Mesendoderm (in vitro differentiated cells): ENCODE data around the gene PLCL1.

Source experiments
- DNase-seq: peaks from one replicate; pipeline ENCODE4 v3.0.0; 2013
- H2AK5ac ChIP-seq: 2 replicates; pipeline ENCODE4 v1.6.1; 2013; ENCODE audit warnings: low read length, inconsistent platforms
- H2BK120ac ChIP-seq: 2 replicates; pipeline ENCODE4 v1.6.1; 2013; ENCODE audit warnings: low read depth, mild to moderate bottlenecking, low read length, moderate library complexity, mixed read lengths
- H2BK15ac ChIP-seq: replicated peaks from 2 replicates; pipeline ENCODE4 v1.6.1; 2013; ENCODE audit warnings: low read depth, mild to moderate bottlenecking, moderate library complexity
- H2BK5ac ChIP-seq: 2 replicates; pipeline ENCODE4 v1.6.1; 2013; ENCODE audit warnings: low read length, inconsistent platforms
- H3K18ac ChIP-seq: 2 replicates; pipeline ENCODE4 v1.6.1; 2013; ENCODE audit warnings: mild to moderate bottlenecking, low read length, mixed read lengths
- H3K23ac ChIP-seq: one replicate; pipeline ENCODE4 v1.6.1; 2013; ENCODE audit warnings: low read length
- H3K27ac ChIP-seq: 2 replicates; pipeline ENCODE4 v1.5.1; 2013; ENCODE audit warnings: low read depth, mild to moderate bottlenecking, inconsistent platforms, low read length, moderate library complexity
- H3K27me3 ChIP-seq: 2 replicates; pipeline ENCODE4 v1.6.1; 2013; ENCODE audit warnings: low read length, control low read depth, mild to moderate bottlenecking, inconsistent platforms; ENCODE audit not compliant: insufficient read depth, poor library complexity
- H3K36me3 ChIP-seq: 2 replicates; pipeline ENCODE4 v1.6.1; 2013; ENCODE audit warnings: low read length, inconsistent platforms; ENCODE audit not compliant: control insufficient read depth, insufficient read depth
- H3K4ac ChIP-seq: one replicate; pipeline ENCODE4 v1.6.1; 2013; ENCODE audit warnings: low read depth, mild to moderate bottlenecking, low read length, moderate library complexity
- H3K4me1 ChIP-seq: 2 replicates; pipeline ENCODE4 v1.6.1; 2013; ENCODE audit warnings: low read depth, low read length, inconsistent platforms; ENCODE audit not compliant: control insufficient read depth
- H3K4me2 ChIP-seq: 2 replicates; pipeline ENCODE4 v1.6.1; 2013; ENCODE audit warnings: low read length
- H3K4me3 ChIP-seq: 2 replicates; pipeline ENCODE4 v1.5.1; 2013; ENCODE audit warnings: mild to moderate bottlenecking, low read length
- H3K56ac ChIP-seq: one replicate; pipeline ENCODE4 v1.6.1; 2013; ENCODE audit warnings: low read length
- H3K79me1 ChIP-seq: 2 replicates; pipeline ENCODE4 v1.6.1; 2013; ENCODE audit warnings: low read length, inconsistent platforms
- H3K79me2 ChIP-seq: 2 replicates; pipeline ENCODE4 v1.6.1; 2013; ENCODE audit warnings: mild to moderate bottlenecking, low read length; ENCODE audit not compliant: control insufficient read depth, insufficient read depth
- H3K9ac ChIP-seq: 2 replicates; pipeline ENCODE4 v1.6.1; 2013; ENCODE audit warnings: low read length, inconsistent platforms
- H4K5ac ChIP-seq: one replicate; pipeline ENCODE4 v1.6.1; 2013; ENCODE audit warnings: low read length
- H4K8ac ChIP-seq: one replicate; pipeline ENCODE4 v1.6.1; 2013; ENCODE audit warnings: low read depth, mild to moderate bottlenecking, control low read depth, low read length, moderate library complexity
- WGBS: extraction: QIAGEN DNeasy Blood & Tissue Kit; methylation state at CpG from one replicate; pipeline ENCODE4 v1.1.7; 2013; ENCODE audit warnings: low lambda C conversion rate, missing lambda C conversion rate; ENCODE audit not compliant: insufficient coverage; ENCODE audit errors: extremely low coverage; 5-methylcytosine and 5-hydroxymethylcytosine counted together

The PLCL1 gene

DNA sequence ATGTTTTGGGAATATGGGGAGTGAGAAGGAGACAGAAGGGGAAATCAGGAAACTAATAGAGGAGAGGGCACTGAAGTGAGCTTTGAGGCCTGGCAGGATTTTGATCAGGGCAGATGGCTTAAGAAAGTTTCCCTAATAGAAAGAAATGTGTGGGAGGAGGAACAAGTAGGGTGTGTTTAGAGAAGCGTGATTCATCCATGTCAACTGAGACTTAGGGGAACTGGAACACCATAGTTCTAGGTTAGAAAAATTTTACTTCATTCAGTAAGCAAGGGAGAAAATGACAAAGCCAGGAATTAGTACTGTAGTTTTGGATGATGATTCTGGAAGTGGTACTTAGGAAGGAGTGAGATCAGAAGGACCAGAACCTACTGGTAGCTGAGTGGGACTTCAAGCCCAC lies 296.0 kb downstream of the PLCL1 start:
- Histone ChIP-seq H3K4me3 (no peak overlapping the region), H2BK15ac (no peak overlapping the region), H2BK5ac (peak overlapping the region; percentile 33), H2AK5ac (no peak overlapping the region), H3K79me1 (no peaks in the 10 kb centered on the region), H3K36me3 (no peaks in the 10 kb centered on the region), H3K79me2 (no peaks in the 10 kb centered on the region), H3K4ac (no peak overlapping the region), H3K4me2 (no peak overlapping the region), H4K5ac (no peak overlapping the region), H3K56ac (peak overlapping the region; percentile 30), H3K9ac (no peak overlapping the region), H3K18ac (no peak overlapping the region), H3K23ac (no peak overlapping the region), H3K4me1 (no peaks in the 10 kb centered on the region), H4K8ac (no peak overlapping the region), H3K27ac (no peak overlapping the region), H3K27me3 (no peaks in the 10 kb centered on the region), H2BK120ac (no peak overlapping the region)
- no peak for DNase-seq
- WGBS: no CpG with 5 or more reads among the region's 1 CpG

GRCh38 chr2:198101688-198102087 lies 297.3 kb downstream of the PLCL1 start:
- no peak overlapping the region for H4K8ac ChIP-seq
- no peak overlapping the region for H2BK5ac ChIP-seq
- no peak overlapping the region for H3K9ac ChIP-seq
- no peaks in the 10 kb centered on the region for H3K27me3 ChIP-seq
- H3K79me2 ChIP-seq: no peaks in the 10 kb centered on the region
- no peak overlapping the region for H3K4me2 ChIP-seq
- no peak overlapping the region for H3K27ac ChIP-seq
- no peak overlapping the region for H4K5ac ChIP-seq
- H3K36me3 ChIP-seq: no peaks in the 10 kb centered on the region
- H2AK5ac ChIP-seq: no peak overlapping the region
- H2BK120ac ChIP-seq: no peak overlapping the region
- no peak overlapping the region for H2BK15ac ChIP-seq
- H3K18ac ChIP-seq: no peak overlapping the region
- H3K4me1 ChIP-seq: no peaks in the 10 kb centered on the region
- no CpG with 5 or more reads among the region's 3 CpGs for WGBS
- no peak overlapping the region for H3K56ac ChIP-seq
- no peak overlapping the region for H3K4ac ChIP-seq
- no peak overlapping the region for H3K23ac ChIP-seq
- DNase-seq: no peak
- H3K79me1 ChIP-seq: no peaks in the 10 kb centered on the region
- H3K4me3 ChIP-seq: no peak overlapping the region

DNA sequence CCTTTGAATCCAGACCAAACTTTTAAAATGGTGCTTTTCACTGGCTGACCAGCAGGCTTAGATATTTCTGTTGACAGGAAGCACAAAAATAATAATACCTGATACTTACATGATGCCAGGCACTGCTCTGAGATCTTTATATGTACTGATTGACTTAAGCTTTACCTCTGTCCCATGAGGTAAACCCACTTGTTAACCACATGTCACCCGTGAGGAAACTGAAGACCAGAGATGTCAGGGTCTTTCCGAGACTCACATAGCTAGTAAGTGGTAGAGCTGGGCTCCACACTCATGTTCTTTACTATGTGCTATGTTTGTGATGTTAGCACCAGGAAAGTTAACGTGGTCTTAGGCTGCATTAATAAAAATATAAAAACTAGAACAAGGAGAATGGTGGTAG lies 297.7 kb downstream of the PLCL1 start:
- no peak overlapping the region for H3K4me2 ChIP-seq
- H4K5ac ChIP-seq: no peak overlapping the region
- WGBS: no CpG with 5 or more reads among the region's 3 CpGs
- no peaks in the 10 kb centered on the region for H3K79me1 ChIP-seq
- no peak overlapping the region for H3K9ac ChIP-seq
- H3K56ac ChIP-seq: no peak overlapping the region
- no peak overlapping the region for H4K8ac ChIP-seq
- H3K4me3 ChIP-seq: no peak overlapping the region
- H2BK120ac ChIP-seq: no peak overlapping the region
- H3K4ac ChIP-seq: no peak overlapping the region
- H3K18ac ChIP-seq: no peak overlapping the region
- no peaks in the 10 kb centered on the region for H3K4me1 ChIP-seq
- no peak overlapping the region for H3K23ac ChIP-seq
- no peaks in the 10 kb centered on the region for H3K79me2 ChIP-seq
- no peak overlapping the region for H3K27ac ChIP-seq
- DNase-seq: no peak
- no peaks in the 10 kb centered on the region for H3K27me3 ChIP-seq
- no peak overlapping the region for H2BK15ac ChIP-seq
- no peaks in the 10 kb centered on the region for H3K36me3 ChIP-seq
- no peak overlapping the region for H2BK5ac ChIP-seq
- no peak overlapping the region for H2AK5ac ChIP-seq

DNA sequence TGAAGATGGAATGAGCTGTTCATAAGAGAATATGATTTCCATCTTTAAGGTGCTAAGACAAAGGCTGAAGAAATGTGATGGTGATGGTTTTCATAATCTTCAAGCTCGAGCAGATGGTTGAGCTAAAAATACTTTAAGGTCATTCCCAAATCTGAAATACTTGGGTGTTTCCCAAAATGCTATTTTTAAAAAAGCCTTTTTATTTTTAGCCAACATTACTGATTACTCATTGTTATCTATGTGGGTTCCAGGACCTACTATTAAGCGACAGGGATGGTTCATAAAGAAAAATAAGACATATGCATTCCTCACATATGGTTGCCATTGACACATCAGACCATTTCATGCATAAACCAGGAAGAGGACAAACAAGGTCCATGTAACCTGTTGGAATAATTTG lies 298.5 kb downstream of the PLCL1 start:
- Histone ChIP-seq H3K27ac (no peak overlapping the region), H3K18ac (no peak overlapping the region)
- no CpG with 5 or more reads among the region's 2 CpGs for WGBS

GRCh38 chr2:198106621-198107385 lies 302.4 kb downstream of the PLCL1 start:
- no peak overlapping the region for H2AK5ac ChIP-seq
- no peak overlapping the region for H3K23ac ChIP-seq
- H2BK15ac ChIP-seq: no peak overlapping the region
- no peak overlapping the region for H3K56ac ChIP-seq
- no peak overlapping the region for H3K27ac ChIP-seq
- no peak overlapping the region for H4K8ac ChIP-seq
- WGBS: no CpG with 5 or more reads among the region's 5 CpGs
- H3K18ac ChIP-seq: no peak overlapping the region
- no peaks in the 10 kb centered on the region for H3K4me1 ChIP-seq
- H3K4me2 ChIP-seq: no peak overlapping the region
- no peak overlapping the region for H2BK120ac ChIP-seq
- no peak overlapping the region for H2BK5ac ChIP-seq
- H3K36me3 ChIP-seq: no peaks in the 10 kb centered on the region
- H3K4ac ChIP-seq: no peak overlapping the region
- no peak overlapping the region for H4K5ac ChIP-seq
- H3K4me3 ChIP-seq: no peak overlapping the region
- no peak for DNase-seq
- no peak overlapping the region for H3K9ac ChIP-seq
- no peaks in the 10 kb centered on the region for H3K79me1 ChIP-seq
- H3K27me3 ChIP-seq: no peaks in the 10 kb centered on the region
- H3K79me2 ChIP-seq: no peaks in the 10 kb centered on the region

More for the DNA sequence above, 298.5 kb downstream of the PLCL1 start:
- H4K5ac ChIP-seq: no peak overlapping the region
- DNase-seq: no peak
- no peak overlapping the region for H3K4me3 ChIP-seq
- no peak overlapping the region for H3K4ac ChIP-seq
- H2AK5ac ChIP-seq: no peak overlapping the region
- H3K56ac ChIP-seq: no peak overlapping the region
- H3K79me1 ChIP-seq: no peaks in the 10 kb centered on the region
- H2BK15ac ChIP-seq: no peak overlapping the region
- H2BK5ac ChIP-seq: no peak overlapping the region
- no peak overlapping the region for H3K23ac ChIP-seq
- H3K36me3 ChIP-seq: no peaks in the 10 kb centered on the region
- H3K27me3 ChIP-seq: no peaks in the 10 kb centered on the region
- H3K4me1 ChIP-seq: no peaks in the 10 kb centered on the region
- H2BK120ac ChIP-seq: no peak overlapping the region
- no peak overlapping the region for H3K4me2 ChIP-seq
- H3K9ac ChIP-seq: no peak overlapping the region
- no peak overlapping the region for H4K8ac ChIP-seq
- H3K79me2 ChIP-seq: no peaks in the 10 kb centered on the region

- no CpG with 5 or more reads among the region's 2 CpGs for WGBS
- Histone ChIP-seq H2BK120ac (no peak overlapping the region), H2BK15ac (no peak overlapping the region)
These were observed 308.9 kb downstream of the PLCL1 start for GRCh38 chr2:198113316-198113715.

More at GRCh38 chr2:198113316-198113715, 308.9 kb downstream of the PLCL1 start:
- Histone ChIP-seq H3K79me2 (no peaks in the 10 kb centered on the region), H3K4me3 (no peak overlapping the region), H3K4me2 (no peak overlapping the region), H4K5ac (no peak overlapping the region), H3K36me3 (no peaks in the 10 kb centered on the region), H3K27ac (no peak overlapping the region), H2AK5ac (no peak overlapping the region), H3K23ac (no peak overlapping the region), H3K4ac (no peak overlapping the region), H3K9ac (no peak overlapping the region), H4K8ac (no peak overlapping the region), H3K56ac (no peak overlapping the region), H3K4me1 (no peaks in the 10 kb centered on the region), H3K27me3 (no peaks in the 10 kb centered on the region), H2BK5ac (no peak overlapping the region), H3K79me1 (no peaks in the 10 kb centered on the region), H3K18ac (no peak overlapping the region)
- DNase-seq: no peak
